Naive B cell (primary cell): ENCODE data around the gene GPN2. TPM values are rescaled to one million over a fixed set of nuclear protein-coding genes. Genes with fewer than 3 reads are reported as not detected.
A peak's percentile ranks its signal among the peaks of the same experiment; 100 is the strongest.

ENCODE experiments used
- ATAC-seq, 2 donors: fragments of 150-1000 bp; cut with Tn5 transposase; 2 replicates each; pipeline ENCODE4 v1.10.0; 2021; ENCODE audit warnings: low read depth in 2 of 2, mild to moderate bottlenecking in 2 of 2, moderate library complexity in 2 of 2
- DNase-seq: peaks from one replicate; pipeline ENCODE4 v3.0.0; 2022
- H3K27ac Mint-ChIP-seq, 6 donors: one replicate each; pipeline ENCODE4 v1.8.0; 2020 to 2022; ENCODE audit warnings: mild to moderate bottlenecking in 6 of 6, mixed read lengths in 6 of 6, moderate library complexity in 5 of 6, inconsistent platforms in 2 of 6
- H3K27me3 Mint-ChIP-seq, 3 donors: one replicate each; pipeline ENCODE4 v1.8.0; 2021 to 2022; ENCODE audit warnings: mixed read lengths in 3 of 3, mild to moderate bottlenecking in 1 of 3
- H3K36me3 Mint-ChIP-seq, 2 donors: one replicate each; pipeline ENCODE4 v1.8.0; 2020 to 2022; ENCODE audit warnings: mixed read lengths in 2 of 2, inconsistent platforms in 1 of 2, mild to moderate bottlenecking in 1 of 2
- H3K4me1 Mint-ChIP-seq, 3 donors: one replicate each; pipeline ENCODE4 v1.8.0; 2020 to 2022; ENCODE audit warnings: mixed read lengths in 3 of 3, inconsistent platforms in 1 of 3, mild to moderate bottlenecking in 1 of 3, moderate library complexity in 1 of 3
- H3K4me3 Mint-ChIP-seq, 8 donors: one replicate each; pipeline ENCODE4 v1.8.0; 2020 to 2022; ENCODE audit warnings: mild to moderate bottlenecking in 8 of 8, mixed read lengths in 8 of 8, moderate library complexity in 8 of 8, inconsistent platforms in 2 of 8
- H3K9me3 Mint-ChIP-seq, 7 donors: one replicate each; pipeline ENCODE4 v1.8.0; 2020 to 2022; ENCODE audit warnings: mixed read lengths in 7 of 7, mild to moderate bottlenecking in 5 of 7, inconsistent platforms in 2 of 7, moderate library complexity in 1 of 7
- polyA plus RNA-seq, 6 donors: library from polyadenylated mRNA; unstranded; fragments of 300-500 nt; fragmentation: Illumina TruSeq; gene quantifications; one replicate each; pipeline ENCODE4 v1.2.3, GENCODE V29; 2021; ENCODE audit warnings: low read depth in 6 of 6

The GPN2 gene
- polyA plus RNA-seq, 6 donors from 2014 or later = 3.4 to 15.1 (median 10.1) TPM

DNA sequence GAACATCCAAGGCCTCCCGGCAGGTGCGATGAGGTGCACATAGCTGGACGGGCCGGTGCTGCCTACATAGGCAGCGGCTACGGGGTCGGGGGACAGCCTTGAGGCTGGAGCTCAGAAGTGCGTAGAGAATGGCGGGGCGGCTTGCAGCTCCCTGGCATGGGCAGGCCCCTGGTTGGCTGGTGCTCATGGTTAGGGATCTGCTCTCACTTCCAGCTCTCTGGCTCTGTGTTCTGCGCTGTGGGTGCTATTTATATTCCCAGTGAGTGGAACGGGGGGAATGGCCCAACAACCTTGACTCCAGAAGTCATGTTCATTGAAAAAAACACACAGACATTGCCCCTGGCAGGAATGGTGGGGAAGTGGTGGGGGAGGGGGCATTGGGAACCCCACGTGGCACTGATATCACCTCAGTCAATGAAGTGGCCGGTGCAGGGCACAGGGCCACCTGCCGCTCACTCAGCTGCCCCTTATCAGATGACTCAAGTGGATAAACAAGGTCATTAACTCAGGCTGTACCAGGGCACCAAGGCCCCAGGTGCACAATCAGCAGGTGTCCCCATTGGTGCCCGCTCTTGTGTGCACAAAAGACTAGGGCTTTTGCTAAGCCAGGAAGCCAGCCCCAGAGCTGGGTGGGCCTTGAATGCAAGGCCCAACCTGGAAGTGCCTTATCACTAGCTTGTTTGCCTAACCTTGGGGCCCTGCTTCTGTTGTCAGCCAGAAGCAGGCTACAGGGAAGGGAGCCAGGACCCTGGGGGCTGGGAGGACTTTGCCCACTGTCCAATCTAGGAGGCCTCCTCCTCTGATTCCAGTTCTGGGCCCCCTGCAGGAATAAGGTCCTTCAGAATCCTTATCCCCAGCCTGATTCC lies 23.9 kb upstream of the GPN2 start, which contains the start of gene NR0B2:
NR0B2 (minus strand) TSS at position 222 of the 866 bp plus-strand sequence; CDS start at position 187, 35 bp downstream.
- no peak for ATAC-seq
- peak within 1 kb of the TSS in 1 of 8 donors; percentile 61 for H3K4me3 Mint-ChIP-seq
- no peaks in the 10 kb centered on the region for H3K36me3 Mint-ChIP-seq
- no peaks in the 10 kb centered on the region for H3K9me3 Mint-ChIP-seq
- peak within 1 kb of the TSS in 1 of 6 donors; percentile 89 for H3K27ac Mint-ChIP-seq
- no peaks in the 10 kb centered on the region for H3K4me1 Mint-ChIP-seq
- peaks cover 0 to 18% (median 0%) of the 10 kb centered on the region in 3 donors for H3K27me3 Mint-ChIP-seq
- DNase-seq = no peak

DNA sequence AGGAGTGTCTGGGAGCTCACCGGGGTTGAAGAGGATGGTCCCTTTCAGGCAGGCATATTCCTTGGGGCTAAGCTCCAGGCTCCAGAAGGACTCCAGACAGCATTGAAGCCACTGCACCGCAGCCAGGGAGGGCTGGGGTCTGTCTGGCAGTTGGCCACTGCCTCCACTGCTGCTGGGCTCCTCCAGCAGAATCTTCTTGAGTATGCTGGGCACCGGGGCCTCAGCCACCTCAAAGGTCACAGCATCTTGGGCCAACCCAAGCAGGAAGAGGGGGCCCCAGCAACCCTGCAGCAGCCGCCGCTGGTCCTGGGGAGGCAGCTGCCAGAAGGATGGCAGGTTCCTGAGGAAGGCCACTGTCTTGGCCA lies 23.3 kb upstream of the GPN2 start:
- Mint-ChIP-seq H3K27me3 (peaks cover 0 to 18% (median 0%) of the 10 kb centered on the region in 3 donors), H3K27ac (peak overlapping the region in 1 of 6 donors; percentile 89), H3K4me3 (no peak overlapping the region), H3K36me3 (no peaks in the 10 kb centered on the region), H3K4me1 (no peaks in the 10 kb centered on the region), H3K9me3 (no peaks in the 10 kb centered on the region)
- ATAC-seq (no peak), DNase-seq (no peak)

DNA sequence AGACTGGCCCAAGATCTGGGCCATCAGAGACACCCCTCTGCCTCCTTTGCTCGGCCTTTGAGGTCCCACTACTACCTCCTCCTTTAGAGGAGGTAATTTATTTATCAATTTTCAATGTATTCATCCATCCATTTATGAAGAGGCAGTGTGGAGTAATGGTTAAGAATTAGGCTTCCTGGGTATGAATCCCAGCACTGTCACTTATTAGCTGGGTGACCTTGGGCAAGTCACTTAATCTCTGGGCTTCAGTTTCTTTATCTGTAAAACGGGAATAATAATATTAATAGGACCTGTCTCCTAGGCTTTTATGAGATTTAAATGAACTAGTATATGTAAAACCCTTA lies 22.0 kb upstream of the GPN2 start:
- no peaks in the 10 kb centered on the region for H3K9me3 Mint-ChIP-seq
- ATAC-seq (no peak), DNase-seq (no peak)
- no peak overlapping the region for H3K4me3 Mint-ChIP-seq
- H3K27ac Mint-ChIP-seq = no peak overlapping the region
- no peaks in the 10 kb centered on the region for H3K4me1 Mint-ChIP-seq
- H3K27me3 Mint-ChIP-seq = peaks cover 0 to 21% (median 0%) of the 10 kb centered on the region in 3 donors
- H3K36me3 Mint-ChIP-seq = no peaks in the 10 kb centered on the region

- Mint-ChIP-seq H3K27me3 (peaks cover 0 to 24% (median 0%) of the 10 kb centered on the region in 3 donors), H3K27ac (peak overlapping the region in 1 of 6 donors; percentile 82), H3K36me3 (no peaks in the 10 kb centered on the region), H3K9me3 (no peaks in the 10 kb centered on the region), H3K4me1 (no peaks in the 10 kb centered on the region), H3K4me3 (no peak overlapping the region)
- DNase-seq (no peak), ATAC-seq (no peak)
Observed at GRCh38 chr1:26911399-26912146, 21.5 kb upstream of the GPN2 start.

DNA sequence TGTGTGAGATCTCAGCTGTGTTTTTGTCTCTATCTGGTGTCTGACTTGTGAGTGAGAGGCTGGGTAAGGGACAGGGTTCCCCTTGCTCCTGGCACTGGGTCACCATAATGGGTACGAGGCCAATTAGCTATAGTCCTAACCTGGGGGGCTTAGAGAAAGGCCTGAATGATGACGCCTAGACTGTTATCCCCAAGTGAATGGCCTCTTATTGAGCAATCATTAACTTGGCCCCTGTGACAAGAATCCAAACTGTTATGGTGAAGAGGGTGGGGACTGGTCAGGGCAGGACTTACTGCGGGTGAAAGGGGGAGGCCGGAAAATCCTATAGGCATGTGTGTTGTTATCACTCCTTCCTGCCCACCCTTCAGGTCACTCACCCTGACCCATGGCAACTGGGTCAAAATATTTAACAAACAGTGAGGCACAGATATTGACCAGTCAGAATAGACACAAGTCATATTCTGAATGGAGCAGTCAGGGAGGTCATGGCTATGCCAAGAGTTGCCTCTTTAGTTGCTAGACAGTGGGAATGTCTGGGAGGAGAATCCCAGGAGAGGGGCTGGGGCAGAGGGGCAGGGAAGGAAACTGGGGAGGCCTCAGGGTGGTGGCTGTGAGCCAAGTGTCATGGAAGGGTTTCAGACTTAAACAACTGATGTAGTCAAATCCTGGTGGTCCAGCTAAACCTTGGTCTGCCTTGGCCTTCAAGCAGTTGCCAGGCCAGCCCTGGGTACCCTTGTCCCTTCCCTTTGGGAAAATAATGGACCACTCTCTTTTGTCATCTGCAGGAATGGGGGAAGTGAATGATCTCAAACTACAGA lies 20.5 kb upstream of the GPN2 start:
- Mint-ChIP-seq H3K4me3 (no peak overlapping the region), H3K27ac (peak overlapping the region in 1 of 6 donors; percentile 72), H3K36me3 (no peaks in the 10 kb centered on the region), H3K27me3 (peaks cover 0 to 24% (median 0%) of the 10 kb centered on the region in 3 donors), H3K9me3 (no peaks in the 10 kb centered on the region), H3K4me1 (no peaks in the 10 kb centered on the region)
- DNase-seq = no peak
- ATAC-seq = no peak

GRCh38 chr1:26909951-26910342 lies 19.9 kb upstream of the GPN2 start:
- ATAC-seq (no peak), DNase-seq (no peak)
- no peak overlapping the region for H3K4me3 Mint-ChIP-seq
- no peaks in the 10 kb centered on the region for H3K9me3 Mint-ChIP-seq
- H3K4me1 Mint-ChIP-seq = no peaks in the 10 kb centered on the region
- H3K27me3 Mint-ChIP-seq = peaks cover 0 to 24% (median 0%) of the 10 kb centered on the region in 3 donors
- H3K36me3 Mint-ChIP-seq = no peaks in the 10 kb centered on the region
- H3K27ac Mint-ChIP-seq = peak overlapping the region in 1 of 6 donors; percentile 16

DNA sequence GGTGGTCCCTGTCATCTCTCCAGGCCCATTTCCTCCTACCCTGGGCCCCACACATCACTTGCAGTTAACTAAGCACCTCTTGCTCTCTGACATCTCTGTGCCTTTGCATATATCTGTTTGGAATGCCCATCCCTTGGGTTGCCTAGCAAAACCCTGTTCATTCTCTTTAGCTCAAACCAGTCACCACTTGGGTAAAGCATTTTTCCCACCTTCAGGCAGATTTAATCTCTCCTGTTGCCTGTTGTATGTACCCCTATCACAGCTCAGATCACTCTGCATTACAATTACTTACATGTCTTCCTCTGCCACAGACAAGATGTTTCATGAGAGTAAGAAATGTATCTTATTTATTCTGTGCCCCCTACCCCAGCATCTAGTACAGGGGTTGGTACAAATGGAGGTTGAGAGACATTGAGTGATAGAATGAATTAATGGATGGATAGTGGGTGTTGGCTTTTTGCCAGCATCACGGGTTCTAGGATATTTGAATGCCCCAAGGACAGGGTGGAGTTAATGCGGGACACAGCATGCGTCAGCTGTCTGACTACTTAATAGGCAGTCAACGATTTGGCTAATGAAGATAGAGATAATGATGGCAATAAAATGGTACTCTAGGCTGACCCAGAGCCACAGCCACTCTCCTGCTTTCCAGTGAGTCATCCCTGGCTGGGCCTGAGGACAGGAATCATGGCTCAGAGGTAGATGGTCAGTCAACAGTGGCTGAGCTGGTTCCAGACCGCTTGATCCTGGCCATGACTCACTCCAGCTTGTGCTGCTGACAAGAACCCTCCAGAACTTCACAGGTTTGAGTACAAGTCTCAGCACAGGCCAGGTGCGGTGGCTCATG lies 17.2 kb upstream of the GPN2 start:
- peaks cover 0 to 2% (median 0%) of the 10 kb centered on the region in 3 donors for H3K4me1 Mint-ChIP-seq
- H3K4me3 Mint-ChIP-seq = no peak overlapping the region
- ATAC-seq (no peak), DNase-seq (no peak)
- peak overlapping the region in 1 of 6 donors; percentile 27 for H3K27ac Mint-ChIP-seq
- no peaks in the 10 kb centered on the region for H3K9me3 Mint-ChIP-seq
- no peaks in the 10 kb centered on the region for H3K36me3 Mint-ChIP-seq
- H3K27me3 Mint-ChIP-seq = peaks cover 0 to 24% (median 0%) of the 10 kb centered on the region in 3 donors

DNA sequence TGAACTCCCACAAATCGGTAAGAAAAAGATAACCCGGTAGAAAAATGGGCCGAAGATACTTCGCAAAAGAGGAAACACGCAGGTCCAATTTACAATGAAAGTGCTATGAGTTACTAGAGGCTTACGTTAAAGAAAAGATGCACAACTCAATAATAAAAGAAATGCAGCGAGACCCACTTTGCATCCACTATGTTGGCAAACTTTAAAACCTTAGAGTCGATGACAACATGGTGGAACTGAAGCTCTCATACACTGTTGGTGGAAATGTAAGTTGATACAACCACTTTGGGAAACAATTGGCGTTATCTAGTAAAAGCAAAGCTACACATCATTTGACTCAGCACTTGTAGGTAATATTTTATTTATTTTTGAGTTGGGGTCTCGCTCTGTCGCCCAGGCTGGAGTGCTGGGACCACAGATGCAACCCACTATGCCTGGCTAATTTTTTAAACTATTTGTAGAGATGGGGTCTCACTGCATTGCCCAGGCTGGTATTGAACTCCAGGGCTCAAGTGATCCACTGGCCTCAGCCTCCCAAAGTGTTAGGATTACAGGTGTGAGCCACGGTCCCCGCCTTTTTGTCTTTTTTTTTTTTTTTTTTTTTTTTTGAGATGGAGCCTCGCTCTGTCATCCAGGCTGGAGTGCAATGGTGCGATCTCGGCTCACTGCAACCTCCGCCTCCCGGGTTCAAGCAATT lies 10.9 kb upstream of the GPN2 start:
- DNase-seq = no peak
- H3K27ac Mint-ChIP-seq = peak overlapping the region; percentile 96 to 99 (median 96)
- H3K4me1 Mint-ChIP-seq = peaks cover 14 to 42% (median 29%) of the 10 kb centered on the region in 3 donors
- H3K4me3 Mint-ChIP-seq = peak overlapping the region; percentile 94 to 99 (median 97)
- peak; percentile 2 to 5 for ATAC-seq
- peaks cover 7 to 8% of the 10 kb centered on the region in 2 donors for H3K36me3 Mint-ChIP-seq
- no peaks in the 10 kb centered on the region for H3K27me3 Mint-ChIP-seq
- H3K9me3 Mint-ChIP-seq = no peaks in the 10 kb centered on the region

GRCh38 chr1:26900001-26900814 lies 10.1 kb upstream of the GPN2 start, which contains the start of gene GPATCH3:
Gene GPATCH3, minus strand, starts transcription at chr1:26900467. Its CDS starts 25 bp downstream, at chr1:26900442.
- Mint-ChIP-seq H3K27ac (peak within 1 kb of the TSS; percentile 96 to 99 (median 96)), H3K27me3 (no peaks in the 10 kb centered on the region), H3K36me3 (peaks cover 7 to 8% of the 10 kb centered on the region in 2 donors), H3K4me3 (peak within 1 kb of the TSS; percentile 94 to 99 (median 97)), H3K9me3 (no peaks in the 10 kb centered on the region), H3K4me1 (peaks cover 18 to 48% (median 29%) of the 10 kb centered on the region in 3 donors)
- peak; percentile 82 for DNase-seq
- peak; percentile 92 to 95 for ATAC-seq

DNA sequence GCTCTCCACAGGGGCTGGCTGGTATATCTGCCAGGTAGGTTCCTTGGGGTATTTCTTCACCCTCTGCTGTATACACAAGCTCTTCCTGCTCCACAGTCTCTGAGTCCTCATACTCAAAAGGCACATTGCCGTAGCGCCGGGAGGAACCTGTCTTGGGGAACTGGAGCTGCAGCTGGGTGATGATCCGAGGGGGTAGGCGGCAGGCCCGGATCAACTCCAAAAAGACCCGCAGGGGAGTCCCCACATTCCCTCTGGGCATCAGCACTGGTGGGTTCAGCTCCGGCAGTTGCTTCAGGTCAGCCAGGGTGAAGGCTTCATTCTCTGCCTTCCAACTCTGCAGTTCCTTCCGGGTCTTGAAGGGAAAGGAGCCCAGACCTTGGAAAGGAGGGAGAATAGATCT lies 7.3 kb upstream of the GPN2 start:
- DNase-seq (no peak), ATAC-seq (no peak)
- H3K9me3 Mint-ChIP-seq = no peaks in the 10 kb centered on the region
- peak overlapping the region in 2 of 8 donors; percentile 37 to 75 for H3K4me3 Mint-ChIP-seq
- H3K36me3 Mint-ChIP-seq = peaks cover 12 to 20% of the 10 kb centered on the region in 2 donors
- no peak overlapping the region for H3K27ac Mint-ChIP-seq
- peaks cover 24 to 56% (median 36%) of the 10 kb centered on the region in 3 donors for H3K4me1 Mint-ChIP-seq
- H3K27me3 Mint-ChIP-seq = no peaks in the 10 kb centered on the region

DNA sequence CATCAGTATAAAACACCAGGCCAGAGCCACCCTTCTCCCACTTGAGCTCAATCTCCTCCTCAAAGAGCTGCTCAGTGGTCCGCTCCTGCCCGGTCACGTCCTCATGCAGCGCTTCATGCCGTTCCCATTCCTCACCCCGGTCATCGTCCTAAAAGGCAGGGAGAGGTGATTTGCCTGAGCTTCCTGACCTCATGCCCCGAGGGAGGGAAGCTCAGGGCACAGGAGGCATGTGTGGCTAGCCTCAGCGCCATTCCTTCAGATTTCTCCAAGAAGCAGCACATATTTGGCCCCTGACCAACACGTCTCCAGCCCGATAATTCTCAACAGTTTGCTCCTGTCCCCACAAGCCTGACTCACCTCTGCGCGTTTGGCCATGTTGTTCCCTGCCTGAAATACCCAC lies 4.2 kb upstream of the GPN2 start:
- H3K27me3 Mint-ChIP-seq = no peaks in the 10 kb centered on the region
- H3K4me3 Mint-ChIP-seq = peak overlapping the region in 2 of 8 donors; percentile 30 to 71
- DNase-seq (no peak), ATAC-seq (no peak)
- H3K36me3 Mint-ChIP-seq = peaks cover 12 to 20% of the 10 kb centered on the region in 2 donors
- H3K27ac Mint-ChIP-seq = peak overlapping the region in 2 of 6 donors; percentile 17 to 69
- peaks cover 22 to 45% (median 34%) of the 10 kb centered on the region in 3 donors for H3K4me1 Mint-ChIP-seq
- no peaks in the 10 kb centered on the region for H3K9me3 Mint-ChIP-seq
